A673 (cell line): Measurements from ENCODE around the gene MRPL24. TPM values are rescaled to one million over a fixed set of nuclear protein-coding genes. Genes with fewer than 3 reads are reported as not detected.

Source experiments
- BruUV-seq: library from RNA; stranded (reverse); fragments of 400-500 nt; replicated peaks from 2 replicates; lab custom pipeline; 2021; lab: Mats Ljungman, UMichigan
- CTCF ChIA-PET: fragments of 300-600 bp; sonication (Branson Sonifier 250); formaldehyde crosslinking; loops from one replicate; lab custom pipeline; 2022; ENCODE audit warnings: antibody characterized with exemption; lab: Charles Lee
- POLR2A ChIA-PET: fragments of 300-600 bp; sonication (Branson Sonifier 250); formaldehyde crosslinking; loops from one replicate; lab custom pipeline; 2022; ENCODE audit warnings: antibody characterized with exemption; ENCODE audit not compliant: low non-redundant PET; lab: Charles Lee
- DNase-seq: peaks from one replicate; pipeline ENCODE4 v3.0.0-alpha.2; 2015; ENCODE audit warnings: low spot score
- H3K27ac ChIP-seq: fragments of 200-600 bp; sonication (generic); 2 replicates; pipeline ENCODE4 v1.5.1; 2016; ENCODE audit warnings: mixed run types, low read depth, mild to moderate bottlenecking, mixed read lengths, antibody characterized with exemption, low read length; ENCODE audit not compliant: poor library complexity, severe bottlenecking
- H3K27me3 ChIP-seq: fragments of 200-600 bp; sonication (generic); replicated peaks from 2 replicates; pipeline ENCODE4 v1.6.1; 2017; ENCODE audit warnings: mixed run types, low read depth, mild to moderate bottlenecking, mixed read lengths, antibody characterized with exemption, low read length; ENCODE audit not compliant: insufficient read depth, poor library complexity
- H3K36me3 ChIP-seq: fragments of 200-600 bp; sonication (generic); 2 replicates; pipeline ENCODE4 v1.6.1; 2016; ENCODE audit warnings: mixed run types, mild to moderate bottlenecking, mixed read lengths, antibody characterized with exemption, low read length; ENCODE audit not compliant: insufficient read depth, poor library complexity, severe bottlenecking
- H3K4me1 ChIP-seq: fragments of 200-600 bp; sonication (generic); 2 replicates; pipeline ENCODE4 v1.6.1; 2017; ENCODE audit warnings: mixed run types, mild to moderate bottlenecking, mixed read lengths, antibody characterized with exemption, low read length; ENCODE audit not compliant: insufficient read depth, poor library complexity, severe bottlenecking
- H3K4me3 ChIP-seq: fragments of 200-600 bp; sonication (generic); 2 replicates; pipeline ENCODE4 v1.5.1; 2016; ENCODE audit warnings: low read depth, mixed run types, mild to moderate bottlenecking, mixed read lengths, low read length; ENCODE audit not compliant: poor library complexity, severe bottlenecking
- H3K9me3 ChIP-seq: fragments of 200-600 bp; sonication (generic); 2 replicates; pipeline ENCODE4 v1.6.1; 2016; ENCODE audit warnings: mixed run types, low read depth, mild to moderate bottlenecking, mixed read lengths, antibody characterized with exemption, low read length; ENCODE audit not compliant: poor library complexity, severe bottlenecking
- CTCF ChIP-seq: fragments of 300-800, 200-600 bp; sonication (generic); conservative IDR thresholded peaks from 2 replicates; pipeline ENCODE4 v1.5.1; 2017; ENCODE audit warnings: low read depth, mild to moderate bottlenecking, antibody characterized with exemption, low read length, moderate library complexity, mixed read lengths
- EZH2 ChIP-seq: fragments of 200-600 bp; sonication (generic); IDR thresholded peaks from 2 replicates; pipeline ENCODE4 v1.6.1; 2017; ENCODE audit warnings: borderline replicate concordance, low read depth, mild to moderate bottlenecking, mixed read lengths, antibody characterized with exemption, low read length; ENCODE audit not compliant: poor library complexity, severe bottlenecking
- intact Hi-C: fragments of 100-400 bp; cut with micrococcal nuclease; formaldehyde crosslinking; loops from one replicate; pipeline ENCODE4 v1.10.0; 2022; ENCODE audit not compliant: unreplicated experiment
- total RNA-seq: library from RNA; stranded (reverse); gene quantifications from 2 replicates; pipeline ENCODE4 v1.2.3, GENCODE V29; 2021

MRPL24 gene
- total RNA-seq, 1 experiment from 2014 or later = 85.7 TPM

- no peaks in the 10 kb centered on the region for H3K9me3 ChIP-seq
- H3K4me1 ChIP-seq = peaks cover 15% of the 10 kb centered on the region
- no peak for TF ChIP-seq EZH2
- no peak for TF ChIP-seq CTCF
- peaks cover 11% of the 10 kb centered on the region for H3K36me3 ChIP-seq
- H3K27me3 ChIP-seq = no peaks in the 10 kb centered on the region
- intact Hi-C loops = no loop called here
- H3K4me3 ChIP-seq = no peak overlapping the region
- CTCF ChIA-PET = no interaction called here
- POLR2A ChIA-PET = interaction anchor here (0.6 kb wide), 1 partner anchor 32 kb away, joined by 3 read pairs; the partner anchor contains the start of gene MRPL24
- BruUV-seq = no TSS peak
- DNase-seq = no peak
- peak overlapping the region; percentile 32 for H3K27ac ChIP-seq
Observed at GRCh38 chr1:156772728-156773497, 32.0 kb upstream of the MRPL24 start.

- no peaks in the 10 kb centered on the region for H3K27me3 ChIP-seq
- no peak for DNase-seq
- H3K4me1 ChIP-seq = peaks cover 11% of the 10 kb centered on the region
- no peaks in the 10 kb centered on the region for H3K9me3 ChIP-seq
- peaks cover 11% of the 10 kb centered on the region for H3K36me3 ChIP-seq
- no peak overlapping the region for H3K4me3 ChIP-seq
- intact Hi-C loops = no loop called here
- no peak for TF ChIP-seq EZH2
- no peak for TF ChIP-seq CTCF
- H3K27ac ChIP-seq = no peak overlapping the region
- no TSS peak for BruUV-seq
- ChIA-PET POLR2A (no interaction called here), CTCF (no interaction called here)
Observed at GRCh38 chr1:156772222-156772621, 31.3 kb upstream of the MRPL24 start.

GRCh38 chr1:156768610-156769295 lies 27.9 kb upstream of the MRPL24 start:
- ChIA-PET CTCF (interaction anchor here (1.0 to 1.2 kb wide), 2 partner anchors 43 to 79 kb away, joined by 3 to 4 read pairs; no protein-coding TSS in a partner anchor), POLR2A (interaction anchor here (0.6 kb wide), 1 partner anchor 267 kb away, joined by 3 read pairs; no protein-coding TSS in a partner anchor)
- DNase-seq = no peak
- Histone ChIP-seq H3K4me1 (peaks cover 14% of the 10 kb centered on the region), H3K9me3 (no peaks in the 10 kb centered on the region), H3K27me3 (no peaks in the 10 kb centered on the region), H3K27ac (peak overlapping the region; percentile 94), H3K36me3 (peaks cover 8% of the 10 kb centered on the region), H3K4me3 (peak overlapping the region; percentile 89)
- no TSS peak for BruUV-seq
- intact Hi-C loops = loop anchor here (2.0 kb wide), 1 partner anchor 40 kb away; the partner anchor contains the start of genes ISG20L2 and METTL25B
- TF ChIP-seq EZH2 = no peak
- TF ChIP-seq CTCF = no peak
